Peyer's patch (tissue), 4 donors: ENCODE results near the gene TIAM2.

Source experiments
- CTCF ChIP-seq, 6 experiments: fragments of 450-650 bp in 4 of 6; fragments of 200-600 bp in 2 of 6; sonication (generic) in 1 of 6; IDR thresholded peaks; one replicate each; pipeline ENCODE4 v1.5.1; 2017 to 2019; ENCODE audit warnings: antibody characterized with exemption in 6 of 6, mild to moderate bottlenecking in 3 of 6, moderate library complexity in 1 of 6
- POLR2A ChIP-seq, 2 donors: fragments of 450-650 bp; IDR thresholded peaks; one replicate each; pipeline ENCODE4 v1.5.1; 2017; ENCODE audit warnings: antibody characterized with exemption in 2 of 2, mild to moderate bottlenecking in 2 of 2, moderate library complexity in 2 of 2

- TF ChIP-seq POLR2A (IDR thresholded peaks at IDR 0.05) (no peak), CTCF (IDR thresholded peaks at IDR 0.05) (no peak)
These were observed 274.6 kb downstream of the TIAM2 start for GRCh38 chr6:155269765-155270164.
